MCF 10A (cell line): ENCODE data around the gene GSTO1. TPM values are rescaled to one million over a fixed set of nuclear protein-coding genes. Genes with fewer than 3 reads are reported as not detected.
"Not testable (repeated sequence)": the region's sequence is repeated elsewhere in the genome, so short reads cannot be mapped to it uniquely, and the experiment has no call there.

ENCODE experiments used
- BruUV-seq: library from RNA; stranded (reverse); fragments of 400-500 nt; replicated peaks from 2 replicates; lab custom pipeline; 2021; lab: Mats Ljungman, UMichigan
- CTCF ChIA-PET: fragments of 300-600 bp; sonication (Branson Sonifier 250); formaldehyde crosslinking; extraction: SDS; loops from one replicate; lab custom pipeline; 2021; ENCODE audit warnings: antibody characterized with exemption, inconsistent platforms; lab: Yijun Ruan, JAX
- POLR2A ChIA-PET: fragments of 300-600, 350-650 bp; sonication (Branson Sonifier 250); formaldehyde crosslinking; extraction: SDS; loops from one replicate; lab custom pipeline; 2020; ENCODE audit warnings: antibody characterized with exemption, inconsistent platforms; lab: Yijun Ruan, JAX
- DNase-seq: peaks from one replicate; pipeline ENCODE4 v3.0.0-alpha.2; 2018; ENCODE audit not compliant: unreplicated experiment
- H3K27ac Mint-ChIP-seq: one replicate; pipeline ENCODE4 v1.8.0; 2022; ENCODE audit warnings: mild to moderate bottlenecking, low read depth, mixed read lengths; ENCODE audit not compliant: unreplicated experiment
- H3K27me3 Mint-ChIP-seq: one replicate; pipeline ENCODE4 v1.8.0; 2022; ENCODE audit warnings: mixed read lengths; ENCODE audit not compliant: insufficient read depth, unreplicated experiment
- H3K36me3 Mint-ChIP-seq: one replicate; pipeline ENCODE4 v1.8.0; 2022; ENCODE audit warnings: mild to moderate bottlenecking, moderate library complexity, mixed read lengths; ENCODE audit not compliant: insufficient read depth, unreplicated experiment
- H3K4me1 Mint-ChIP-seq: one replicate; pipeline ENCODE4 v1.8.0; 2022; ENCODE audit warnings: mixed read lengths; ENCODE audit not compliant: insufficient read depth, unreplicated experiment
- H3K4me3 Mint-ChIP-seq: one replicate; pipeline ENCODE4 v1.8.0; 2022; ENCODE audit warnings: mild to moderate bottlenecking, moderate library complexity, mixed read lengths; ENCODE audit not compliant: unreplicated experiment
- H3K9me3 Mint-ChIP-seq: one replicate; pipeline ENCODE4 v1.8.0; 2022; ENCODE audit warnings: mixed read lengths; ENCODE audit not compliant: unreplicated experiment
- CTCF ChIP-seq: fragments of 200-600 bp; IDR thresholded peaks from one replicate; pipeline ENCODE4 v1.8.0; 2022; ENCODE audit warnings: antibody characterized with exemption, mild to moderate bottlenecking; ENCODE audit not compliant: unreplicated experiment
- intact Hi-C: fragments of 100-400 bp; cut with micrococcal nuclease; formaldehyde crosslinking; loops from 2 replicates; pipeline ENCODE4 v1.14.1; 2022
- total RNA-seq: library from RNA; stranded (reverse); gene quantifications from 2 replicates; pipeline ENCODE4 v1.2.3, GENCODE V29; 2022

GSTO1 gene
- total RNA-seq, 1 experiment from 2014 or later = 61.8 TPM

GRCh38 chr10:104234934-104235333 is 19.8 kb upstream of the GSTO1 start:
- Mint-ChIP-seq H3K27ac (no peak overlapping the region), H3K27me3 (peaks cover 39% of the 10 kb centered on the region)
- BruUV-seq = no TSS peak

GRCh38 chr10:104235801-104236200 is 18.9 kb upstream of the GSTO1 start:
- no peaks in the 10 kb centered on the region for H3K36me3 Mint-ChIP-seq
- H3K27ac Mint-ChIP-seq = no peak overlapping the region

More at GRCh38 chr10:104234934-104235333, 19.8 kb upstream of the GSTO1 start:
- CTCF ChIA-PET = no interaction called here
- TF ChIP-seq CTCF = no peak
- H3K4me1 Mint-ChIP-seq = peaks cover 11% of the 10 kb centered on the region
- no peaks in the 10 kb centered on the region for H3K9me3 Mint-ChIP-seq
- no peak overlapping the region for H3K4me3 Mint-ChIP-seq
- H3K36me3 Mint-ChIP-seq = no peaks in the 10 kb centered on the region
- intact Hi-C loops = no loop called here
- no peak for DNase-seq
- POLR2A ChIA-PET = interaction anchor here (0.8 kb wide), 1 partner anchor 39 kb away, joined by 4 read pairs; no protein-coding TSS in a partner anchor

GRCh38 chr10:104240078-104240477 is 14.6 kb upstream of the GSTO1 start:
- peaks cover 27% of the 10 kb centered on the region for H3K27me3 Mint-ChIP-seq
- no peak for TF ChIP-seq CTCF

More at GRCh38 chr10:104235801-104236200, 18.9 kb upstream of the GSTO1 start:
- Mint-ChIP-seq H3K9me3 (no peaks in the 10 kb centered on the region), H3K4me1 (peaks cover 11% of the 10 kb centered on the region), H3K4me3 (no peak overlapping the region), H3K27me3 (peaks cover 39% of the 10 kb centered on the region)
- DNase-seq = no peak
- ChIA-PET POLR2A (interaction anchor here (1.2 kb wide), 1 partner anchor 39 kb away, joined by 3 read pairs; no protein-coding TSS in a partner anchor), CTCF (no interaction called here)
- BruUV-seq = no TSS peak
- intact Hi-C loops = no loop called here
- TF ChIP-seq CTCF = no peak

GRCh38 chr10:104242545-104242944 is 12.1 kb upstream of the GSTO1 start:
- Mint-ChIP-seq H3K4me1 (no peaks in the 10 kb centered on the region), H3K27me3 (peaks cover 6% of the 10 kb centered on the region), H3K27ac (no peak overlapping the region), H3K36me3 (no peaks in the 10 kb centered on the region), H3K9me3 (no peaks in the 10 kb centered on the region), H3K4me3 (no peak overlapping the region)
- TF ChIP-seq CTCF = no peak
- DNase-seq = no peak
- POLR2A ChIA-PET = interaction anchor here (1.4 kb wide), 1 partner anchor 12 kb away, joined by 4 read pairs; the partner anchor contains the start of gene GSTO1
- no TSS peak for BruUV-seq
- CTCF ChIA-PET = interaction anchor here (0.7 kb wide), 1 partner anchor 56 kb away, joined by 3 read pairs; no protein-coding TSS in a partner anchor
- intact Hi-C loops = no loop called here

More at GRCh38 chr10:104240078-104240477, 14.6 kb upstream of the GSTO1 start:
- Mint-ChIP-seq H3K4me1 (peaks cover 5% of the 10 kb centered on the region), H3K27ac (no peak overlapping the region), H3K9me3 (no peaks in the 10 kb centered on the region), H3K36me3 (no peaks in the 10 kb centered on the region), H3K4me3 (no peak overlapping the region)
- intact Hi-C loops = no loop called here
- ChIA-PET CTCF (no interaction called here), POLR2A (no interaction called here)
- no TSS peak for BruUV-seq
- DNase-seq = no peak

GRCh38 chr10:104243009-104243408 is 11.7 kb upstream of the GSTO1 start:
- POLR2A ChIA-PET = interaction anchor here (1.4 kb wide), 1 partner anchor 11 kb away, joined by 4 read pairs; the partner anchor contains the start of gene GSTO1
- H3K4me3 Mint-ChIP-seq, H3K27me3 Mint-ChIP-seq, DNase-seq, intact Hi-C loops, CTCF ChIA-PET, BruUV-seq, H3K4me1 Mint-ChIP-seq, H3K27ac Mint-ChIP-seq, H3K9me3 Mint-ChIP-seq, H3K36me3 Mint-ChIP-seq: not testable (repeated sequence)
